ENCODE measurements around the gene DDX56. TPM values are rescaled to one million over a fixed set of nuclear protein-coding genes. Genes with fewer than 3 reads are reported as not detected.

DDX56 gene
- polyA plus RNA-seq, result 10 to 100 TPM; 50.1 to 84.0 TPM

- H3K36me3 ChIP-seq (ENCODE audit: control insufficient read depth in 2 of 2, insufficient read depth in 2 of 2, low read length in 1 of 2), result peaks cover 27 to 30% of the 10 kb centered on the region in 2 donors
These were observed at the start of gene DDX56 for GRCh38 chr7:44573464-44574286. DDX56 (minus strand) TSS chr7:44573908; CDS start chr7:44573895, 13 bp downstream.

GRCh38 chr7:44622342-44623151, 48.8 kb upstream of the DDX56 start:
- no peak overlapping the region for H3K4me3 ChIP-seq (ENCODE audit: low read depth in 1 of 2, low read length in 2 of 2)
- 52 to 75% methylated on average over 5 of the region's 5 CpGs for WGBS, 2 donors
- H3K27ac ChIP-seq (ENCODE audit: low read depth in 2 of 2, low read length in 1 of 2), result peak overlapping the region; percentile 16 to 54
- peaks cover 0 to 17% of the 10 kb centered on the region in 2 donors for H3K36me3 ChIP-seq (ENCODE audit: control insufficient read depth in 2 of 2, insufficient read depth in 2 of 2, low read length in 1 of 2)
- peaks cover 0 to 13% of the 10 kb centered on the region in 2 donors for H3K4me1 ChIP-seq (ENCODE audit: control insufficient read depth in 2 of 2, insufficient read depth in 2 of 2, low read length in 1 of 2)
- H3K27me3 ChIP-seq (ENCODE audit: control insufficient read depth in 1 of 2, insufficient read depth in 2 of 2, low read length in 2 of 2), result no peaks in the 10 kb centered on the region
- no peaks in the 10 kb centered on the region for H3K9me3 ChIP-seq (ENCODE audit: control insufficient read depth in 2 of 2, insufficient read depth in 1 of 2, low read depth in 1 of 2, low read length in 1 of 2)

More at GRCh38 chr7:44573464-44574286, at the start of gene DDX56:
- H3K9me3 ChIP-seq (ENCODE audit: control insufficient read depth in 2 of 2, insufficient read depth in 1 of 2, low read depth in 1 of 2, low read length in 1 of 2), result no peaks in the 10 kb centered on the region
- peaks cover 6 to 9% of the 10 kb centered on the region in 2 donors for H3K4me1 ChIP-seq (ENCODE audit: control insufficient read depth in 2 of 2, insufficient read depth in 2 of 2, low read length in 1 of 2)
- H3K27ac ChIP-seq (ENCODE audit: low read depth in 2 of 2, low read length in 1 of 2), result peak within 1 kb of the TSS; percentile 87 to 95
- no peaks in the 10 kb centered on the region for H3K27me3 ChIP-seq (ENCODE audit: control insufficient read depth in 1 of 2, insufficient read depth in 2 of 2, low read length in 2 of 2)
- H3K4me3 ChIP-seq (ENCODE audit: low read depth in 1 of 2, low read length in 2 of 2), result peak within 1 kb of the TSS; percentile 85 to 96
- 0 to 1% methylated on average over 74 of the region's 74 CpGs for WGBS, 2 donors

- WGBS, 2 donors, result 87 to 91% methylated on average over 5 of the region's 5 CpGs
- H3K27me3 ChIP-seq (ENCODE audit: control insufficient read depth in 1 of 2, insufficient read depth in 2 of 2, low read length in 2 of 2), result no peaks in the 10 kb centered on the region
- H3K27ac ChIP-seq (ENCODE audit: low read depth in 2 of 2, low read length in 1 of 2), result peak overlapping the region in 1 of 2 donors; percentile 3
- H3K4me1 ChIP-seq (ENCODE audit: control insufficient read depth in 2 of 2, insufficient read depth in 2 of 2, low read length in 1 of 2), result peaks cover 0 to 13% of the 10 kb centered on the region in 2 donors
- H3K36me3 ChIP-seq (ENCODE audit: control insufficient read depth in 2 of 2, insufficient read depth in 2 of 2, low read length in 1 of 2), result peaks cover 0 to 16% of the 10 kb centered on the region in 2 donors
- H3K9me3 ChIP-seq (ENCODE audit: control insufficient read depth in 2 of 2, insufficient read depth in 1 of 2, low read depth in 1 of 2, low read length in 1 of 2), result no peaks in the 10 kb centered on the region
- H3K4me3 ChIP-seq (ENCODE audit: low read depth in 1 of 2, low read length in 2 of 2), result no peak overlapping the region
These were observed 48.0 kb upstream of the DDX56 start for GRCh38 chr7:44621750-44622103.

GRCh38 chr7:44621034-44621749, 47.5 kb upstream of the DDX56 start:
- H3K36me3 ChIP-seq (ENCODE audit: control insufficient read depth in 2 of 2, insufficient read depth in 2 of 2, low read length in 1 of 2), result peaks cover 0 to 14% of the 10 kb centered on the region in 2 donors
- H3K4me3 ChIP-seq (ENCODE audit: low read depth in 1 of 2, low read length in 2 of 2), result no peak overlapping the region
- 75 to 77% methylated on average over 11 of the region's 11 CpGs for WGBS, 2 donors
- H3K4me1 ChIP-seq (ENCODE audit: control insufficient read depth in 2 of 2, insufficient read depth in 2 of 2, low read length in 1 of 2), result peaks cover 0 to 13% of the 10 kb centered on the region in 2 donors
- no peaks in the 10 kb centered on the region for H3K27me3 ChIP-seq (ENCODE audit: control insufficient read depth in 1 of 2, insufficient read depth in 2 of 2, low read length in 2 of 2)
- H3K9me3 ChIP-seq (ENCODE audit: control insufficient read depth in 2 of 2, insufficient read depth in 1 of 2, low read depth in 1 of 2, low read length in 1 of 2), result no peaks in the 10 kb centered on the region
- peak overlapping the region; percentile 17 to 38 for H3K27ac ChIP-seq (ENCODE audit: low read depth in 2 of 2, low read length in 1 of 2)

GRCh38 chr7:44618753-44619152, 45.0 kb upstream of the DDX56 start:
- Histone ChIP-seq H3K36me3 (ENCODE audit: control insufficient read depth in 2 of 2, insufficient read depth in 2 of 2, low read length in 1 of 2) (peaks cover 0 to under 1% of the 10 kb centered on the region in 2 donors), H3K4me3 (ENCODE audit: low read depth in 1 of 2, low read length in 2 of 2) (no peak overlapping the region), H3K9me3 (ENCODE audit: control insufficient read depth in 2 of 2, insufficient read depth in 1 of 2, low read depth in 1 of 2, low read length in 1 of 2) (no peaks in the 10 kb centered on the region), H3K27ac (ENCODE audit: low read depth in 2 of 2, low read length in 1 of 2) (peak overlapping the region; percentile 62 to 81), H3K4me1 (ENCODE audit: control insufficient read depth in 2 of 2, insufficient read depth in 2 of 2, low read length in 1 of 2) (peaks cover 0 to 8% of the 10 kb centered on the region in 2 donors), H3K27me3 (ENCODE audit: control insufficient read depth in 1 of 2, insufficient read depth in 2 of 2, low read length in 2 of 2) (no peaks in the 10 kb centered on the region)
- 47 to 54% methylated on average over 3 of the region's 3 CpGs for WGBS, 2 donors

- Histone ChIP-seq H3K27me3 (ENCODE audit: control insufficient read depth in 1 of 2, insufficient read depth in 2 of 2, low read length in 2 of 2) (no peaks in the 10 kb centered on the region), H3K9me3 (ENCODE audit: control insufficient read depth in 2 of 2, insufficient read depth in 1 of 2, low read depth in 1 of 2, low read length in 1 of 2) (no peaks in the 10 kb centered on the region), H3K36me3 (ENCODE audit: control insufficient read depth in 2 of 2, insufficient read depth in 2 of 2, low read length in 1 of 2) (no peaks in the 10 kb centered on the region), H3K4me3 (ENCODE audit: low read depth in 1 of 2, low read length in 2 of 2) (no peak overlapping the region), H3K4me1 (ENCODE audit: control insufficient read depth in 2 of 2, insufficient read depth in 2 of 2, low read length in 1 of 2) (peaks cover 0 to 7% of the 10 kb centered on the region in 2 donors), H3K27ac (ENCODE audit: low read depth in 2 of 2, low read length in 1 of 2) (peak overlapping the region in 1 of 2 donors; percentile 81)
- 88% methylated on average over 1 of the region's 1 CpG for WGBS, 2 donors
These were observed 44.3 kb upstream of the DDX56 start for GRCh38 chr7:44618045-44618444.

GRCh38 chr7:44617225-44617890, 43.6 kb upstream of the DDX56 start:
- Histone ChIP-seq H3K9me3 (ENCODE audit: control insufficient read depth in 2 of 2, insufficient read depth in 1 of 2, low read depth in 1 of 2, low read length in 1 of 2) (no peaks in the 10 kb centered on the region), H3K27me3 (ENCODE audit: control insufficient read depth in 1 of 2, insufficient read depth in 2 of 2, low read length in 2 of 2) (no peaks in the 10 kb centered on the region), H3K36me3 (ENCODE audit: control insufficient read depth in 2 of 2, insufficient read depth in 2 of 2, low read length in 1 of 2) (no peaks in the 10 kb centered on the region), H3K4me1 (ENCODE audit: control insufficient read depth in 2 of 2, insufficient read depth in 2 of 2, low read length in 1 of 2) (peaks cover 0 to 2% of the 10 kb centered on the region in 2 donors), H3K4me3 (ENCODE audit: low read depth in 1 of 2, low read length in 2 of 2) (no peak overlapping the region), H3K27ac (ENCODE audit: low read depth in 2 of 2, low read length in 1 of 2) (peak overlapping the region; percentile 17 to 75)
- 57 to 69% methylated on average over 2 of the region's 2 CpGs for WGBS, 2 donors

- peaks cover 0 to 2% of the 10 kb centered on the region in 2 donors for H3K4me1 ChIP-seq (ENCODE audit: control insufficient read depth in 2 of 2, insufficient read depth in 2 of 2, low read length in 1 of 2)
- WGBS, 2 donors, result 90% methylated on average over 12 of the region's 12 CpGs
- H3K4me3 ChIP-seq (ENCODE audit: low read depth in 1 of 2, low read length in 2 of 2), result no peak overlapping the region
- H3K9me3 ChIP-seq (ENCODE audit: control insufficient read depth in 2 of 2, insufficient read depth in 1 of 2, low read depth in 1 of 2, low read length in 1 of 2), result no peaks in the 10 kb centered on the region
- H3K27me3 ChIP-seq (ENCODE audit: control insufficient read depth in 1 of 2, insufficient read depth in 2 of 2, low read length in 2 of 2), result no peaks in the 10 kb centered on the region
- H3K36me3 ChIP-seq (ENCODE audit: control insufficient read depth in 2 of 2, insufficient read depth in 2 of 2, low read length in 1 of 2), result no peaks in the 10 kb centered on the region
- H3K27ac ChIP-seq (ENCODE audit: low read depth in 2 of 2, low read length in 1 of 2), result no peak overlapping the region
These were observed 42.8 kb upstream of the DDX56 start for GRCh38 chr7:44616545-44616944.

- H3K4me3 ChIP-seq (ENCODE audit: low read depth in 1 of 2, low read length in 2 of 2), result no peak overlapping the region
- no peaks in the 10 kb centered on the region for H3K36me3 ChIP-seq (ENCODE audit: control insufficient read depth in 2 of 2, insufficient read depth in 2 of 2, low read length in 1 of 2)
- WGBS, 2 donors, result 87 to 91% methylated on average over 5 of the region's 5 CpGs
- H3K9me3 ChIP-seq (ENCODE audit: control insufficient read depth in 2 of 2, insufficient read depth in 1 of 2, low read depth in 1 of 2, low read length in 1 of 2), result no peaks in the 10 kb centered on the region
- no peaks in the 10 kb centered on the region for H3K27me3 ChIP-seq (ENCODE audit: control insufficient read depth in 1 of 2, insufficient read depth in 2 of 2, low read length in 2 of 2)
- peak overlapping the region; percentile 34 to 68 for H3K27ac ChIP-seq (ENCODE audit: low read depth in 2 of 2, low read length in 1 of 2)
- peaks cover 0 to 2% of the 10 kb centered on the region in 2 donors for H3K4me1 ChIP-seq (ENCODE audit: control insufficient read depth in 2 of 2, insufficient read depth in 2 of 2, low read length in 1 of 2)
These were observed 42.1 kb upstream of the DDX56 start for GRCh38 chr7:44615793-44616192.
